Keratinocyte (primary cell): ENCODE measurements around the gene GMPR2. TPM values are rescaled to one million over a fixed set of nuclear protein-coding genes. Genes with fewer than 3 reads are reported as not detected.

Source experiments
- DNase-seq: peaks from one replicate; pipeline ENCODE4 v3.0.0-alpha.2; 2011; ENCODE audit warnings: low read depth, missing footprints, low spot score
- FAIRE-seq: peaks from 2 replicates; lab custom pipeline; 2011; peaks lifted over from hg19 to GRCh38; lab: Jason Lieb, UNC
- H2AFZ ChIP-seq: 2 replicates; pipeline ENCODE4 v1.6.0; 2012; ENCODE audit warnings: low read length, control low read depth, inconsistent platforms; ENCODE audit not compliant: control insufficient read depth
- H3K27ac ChIP-seq: 2 replicates; pipeline ENCODE4 v1.5.1; 2011; ENCODE audit warnings: low read length; ENCODE audit not compliant: control insufficient read depth, insufficient read depth
- H3K27me3 ChIP-seq: 3 replicates; pipeline ENCODE4 v1.6.0; 2011; ENCODE audit warnings: low read length; ENCODE audit not compliant: control insufficient read depth, insufficient read depth; ENCODE audit errors: extremely low read depth
- H3K36me3 ChIP-seq, 2 experiments: 2 replicates in 1 of 2; 3 replicates in 1 of 2; pipeline ENCODE4 v1.5.1; 2011; ENCODE audit warnings: low read length in 2 of 2, mild to moderate bottlenecking in 1 of 2; ENCODE audit not compliant: control insufficient read depth in 2 of 2, insufficient read depth in 2 of 2; ENCODE audit errors: extremely low read depth in 1 of 2
- H3K4me1 ChIP-seq: 3 replicates; pipeline ENCODE4 v1.5.1; 2011; ENCODE audit warnings: low read length; ENCODE audit not compliant: control insufficient read depth, insufficient read depth; ENCODE audit errors: extremely low read depth
- H3K4me2 ChIP-seq: 3 replicates; pipeline ENCODE4 v1.6.0; 2011; ENCODE audit warnings: low read depth, low read length; ENCODE audit not compliant: control insufficient read depth, insufficient read depth; ENCODE audit errors: extremely low read depth
- H3K4me3 ChIP-seq, 3 experiments: fragments of 200-600 bp in 1 of 3; sonication (generic) in 1 of 3; 2 replicates in 2 of 3; 3 replicates in 1 of 3; pipeline ENCODE4 v1.5.1; 2011 to 2016; ENCODE audit warnings: low read length in 3 of 3, mild to moderate bottlenecking in 3 of 3, control low read depth in 2 of 3, inconsistent platforms in 1 of 3, low read depth in 1 of 3, mixed read lengths in 1 of 3, mixed run types in 1 of 3, moderate library complexity in 1 of 3; ENCODE audit not compliant: control insufficient read depth in 2 of 3, insufficient read depth in 2 of 3; ENCODE audit errors: extremely low read depth in 1 of 3
- H3K79me2 ChIP-seq: 2 replicates; pipeline ENCODE4 v1.6.0; 2012; ENCODE audit warnings: low read length; ENCODE audit not compliant: control insufficient read depth, insufficient read depth
- H3K9ac ChIP-seq: 3 replicates; pipeline ENCODE4 v1.6.0; 2011; ENCODE audit warnings: low read length; ENCODE audit not compliant: control insufficient read depth, insufficient read depth; ENCODE audit errors: extremely low read depth
- H3K9me1 ChIP-seq: 3 replicates; pipeline ENCODE4 v1.6.0; 2011; ENCODE audit warnings: low read length; ENCODE audit not compliant: control insufficient read depth, insufficient read depth; ENCODE audit errors: extremely low read depth
- H3K9me3 ChIP-seq: 2 replicates; pipeline ENCODE4 v1.5.1; 2012; ENCODE audit warnings: low read depth, low read length; ENCODE audit not compliant: control insufficient read depth
- H4K20me1 ChIP-seq: 3 replicates; pipeline ENCODE4 v1.6.0; 2011; ENCODE audit warnings: low read length; ENCODE audit not compliant: control insufficient read depth, insufficient read depth; ENCODE audit errors: extremely low read depth
- CTCF ChIP-seq, 3 experiments: IDR thresholded peaks in 1 of 3; conservative IDR thresholded peaks in 1 of 3; optimal IDR thresholded peaks in 1 of 3; 2 replicates in 2 of 3; 3 replicates in 1 of 3; pipeline versions ENCODE3 to v1.5.1; 2011; ENCODE audit warnings: low read length in 3 of 3, mild to moderate bottlenecking in 3 of 3, moderate library complexity in 2 of 3, control low read depth in 1 of 3, inconsistent platforms in 1 of 3; ENCODE audit not compliant: insufficient read depth in 2 of 3; ENCODE audit errors: extremely low read depth in 1 of 3
- EZH2 ChIP-seq: IDR thresholded peaks from one replicate; pipeline ENCODE4 v1.6.1; 2012; ENCODE audit warnings: inconsistent platforms, mild to moderate bottlenecking, low read length, moderate library complexity
- dilution Hi-C: fragments of 300-500 bp; cut with MboI; formaldehyde crosslinking; loops from one replicate; pipeline ENCODE4 v1.7.0; 2020; ENCODE audit warnings: low sequenced_read_pairs; ENCODE audit not compliant: extremely low pct_ligation_motif_present
- polyA plus RNA-seq, 5 experiments: library from polyadenylated mRNA; depleted of rRNA in 3 of 5; stranded (reverse) in 3 of 5; stranded (forward) in 1 of 5; unstranded in 1 of 5; fragments of >200 nt; gene quantifications; 1 replicate in 1 of 5; 2 replicates in 3 of 5; 3 replicates in 1 of 5; pipeline versions ENCODE4 v1.2.1 to v1.2.3, GENCODE V29; 2011 to 2012; ENCODE audit warnings: missing spikeins in 2 of 5, low read depth in 1 of 5, low replicate concordance in 1 of 5

The GMPR2 gene
- polyA plus RNA-seq, 1 donor (not counting 4 experiments of a cell fraction or from before 2014, with no cell fraction given): 84.6 TPM

GRCh38 chr14:24277606-24278321 lies 45.0 kb downstream of the GMPR2 start:
- Histone ChIP-seq H3K9me1 (no peaks in the 10 kb centered on the region), H3K79me2 (no peaks in the 10 kb centered on the region), H3K4me3 (no peak overlapping the region), H3K27me3 (no peaks in the 10 kb centered on the region), H3K9ac (no peak overlapping the region), H4K20me1 (no peaks in the 10 kb centered on the region), H3K36me3 (no peaks in the 10 kb centered on the region), H3K9me3 (no peaks in the 10 kb centered on the region), H3K27ac (no peak overlapping the region), H3K4me1 (peaks cover 36% of the 10 kb centered on the region), H2AFZ (no peak overlapping the region), H3K4me2 (no peak overlapping the region)
- FAIRE-seq: no peak
- dilution Hi-C loops: no loop called here
- TF ChIP-seq EZH2 (no peak), CTCF (optimal IDR thresholded peaks at IDR 0.05 in 1 of 3, IDR thresholded peaks at IDR 0.05 in 1 of 3, conservative IDR thresholded peaks at IDR 0.05 in 1 of 3; ENCODE audit: extremely low read depth in 1 of 3, insufficient read depth in 2 of 3, low read length in 3 of 3) (no peak)
- DNase-seq: no peak

- Histone ChIP-seq H3K4me2 (no peak overlapping the region), H3K9me1 (no peaks in the 10 kb centered on the region), H4K20me1 (no peaks in the 10 kb centered on the region), H3K9ac (no peak overlapping the region), H3K9me3 (no peaks in the 10 kb centered on the region), H3K27me3 (no peaks in the 10 kb centered on the region), H2AFZ (no peak overlapping the region), H3K36me3 (no peaks in the 10 kb centered on the region), H3K27ac (no peak overlapping the region), H3K4me3 (no peak overlapping the region), H3K4me1 (peaks cover 29% of the 10 kb centered on the region), H3K79me2 (no peaks in the 10 kb centered on the region)
- FAIRE-seq (no peak), DNase-seq (no peak)
- TF ChIP-seq EZH2 (no peak), CTCF (optimal IDR thresholded peaks at IDR 0.05 in 1 of 3, IDR thresholded peaks at IDR 0.05 in 1 of 3, conservative IDR thresholded peaks at IDR 0.05 in 1 of 3; ENCODE audit: extremely low read depth in 1 of 3, insufficient read depth in 2 of 3, low read length in 3 of 3) (no peak)
- dilution Hi-C loops: no loop called here
Measured at GRCh38 chr14:24278424-24278823, 45.7 kb downstream of the GMPR2 start.
